Occipital lobe (tissue), 2 donors: ENCODE measurements around the gene LCN12. TPM values are rescaled to one million over a fixed set of nuclear protein-coding genes. Genes with fewer than 3 reads are reported as not detected.

Experiments
- DNase-seq: peaks from one replicate; lab custom pipeline; 2025; lab: John Stamatoyannopoulos, UW
- total RNA-seq: library from RNA; depleted of rRNA; stranded (reverse); fragments of >200 nt; gene quantifications from one replicate; pipeline ENCODE4 v1.2.3, GENCODE V29; 2014

The LCN12 gene
- total RNA-seq, 1 donor from 2014 or later = not detected

DNA sequence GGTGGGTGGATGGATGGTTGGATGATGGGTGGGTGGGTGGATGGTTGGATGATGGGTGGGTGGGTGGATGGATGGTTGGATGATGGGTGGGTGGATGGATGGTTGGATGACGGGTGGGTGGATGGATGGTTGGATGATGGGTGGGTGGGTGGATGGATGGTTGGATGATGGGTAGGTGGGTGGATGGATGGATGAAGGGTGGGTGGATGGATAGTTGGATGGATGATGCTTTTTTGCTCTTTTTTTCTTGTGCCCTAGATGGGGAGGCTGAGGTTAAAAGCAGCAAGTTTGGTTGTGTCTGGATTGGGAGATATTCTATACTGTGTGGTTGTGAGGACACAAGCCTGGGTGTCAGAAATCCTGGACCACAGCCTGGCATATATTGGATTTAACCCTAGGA is 5.4 kb downstream of the LCN12 start:
- no peak for DNase-seq

DNA sequence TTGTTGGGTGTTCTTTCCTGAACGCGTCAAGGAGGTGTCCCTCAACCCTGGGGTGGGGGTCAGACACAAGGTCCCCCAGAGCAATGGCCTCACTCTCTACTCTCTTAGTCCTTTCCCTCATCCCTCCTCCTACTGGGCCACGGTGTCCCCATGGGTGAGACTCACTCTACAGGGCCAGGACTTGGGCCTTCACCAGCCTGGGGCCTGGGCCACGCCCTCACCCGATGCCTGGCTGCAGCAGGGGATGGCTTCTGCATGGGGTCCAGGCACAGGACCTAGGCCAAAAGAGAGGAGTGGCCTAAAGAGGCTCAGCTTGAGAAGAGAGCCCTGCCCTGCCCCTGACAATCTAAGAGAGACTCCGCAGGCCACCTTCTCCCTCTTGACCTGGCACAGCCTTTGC is 5.8 kb downstream of the LCN12 start:
- no peak for DNase-seq

DNA sequence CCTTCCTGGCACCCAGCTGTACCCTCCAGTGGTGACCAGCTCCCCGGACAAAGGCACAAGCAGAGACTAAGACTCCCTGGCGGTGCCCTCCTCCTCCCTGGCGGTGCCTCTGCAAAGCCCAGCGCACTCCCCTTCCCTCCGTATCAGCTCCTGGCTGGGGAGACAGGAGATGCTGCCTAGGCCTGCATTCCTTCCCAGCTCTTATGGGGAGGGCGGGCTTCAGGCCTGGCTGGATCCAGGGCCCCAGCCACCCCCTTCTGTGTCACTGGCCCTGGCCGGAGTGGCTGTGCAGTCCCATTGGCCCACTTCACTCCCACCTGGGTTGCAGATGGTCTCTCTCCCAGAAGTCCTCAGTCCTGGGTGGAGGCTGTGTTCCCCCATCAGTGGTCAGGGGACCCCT is 6.4 kb downstream of the LCN12 start:
- DNase-seq = no peak

DNA sequence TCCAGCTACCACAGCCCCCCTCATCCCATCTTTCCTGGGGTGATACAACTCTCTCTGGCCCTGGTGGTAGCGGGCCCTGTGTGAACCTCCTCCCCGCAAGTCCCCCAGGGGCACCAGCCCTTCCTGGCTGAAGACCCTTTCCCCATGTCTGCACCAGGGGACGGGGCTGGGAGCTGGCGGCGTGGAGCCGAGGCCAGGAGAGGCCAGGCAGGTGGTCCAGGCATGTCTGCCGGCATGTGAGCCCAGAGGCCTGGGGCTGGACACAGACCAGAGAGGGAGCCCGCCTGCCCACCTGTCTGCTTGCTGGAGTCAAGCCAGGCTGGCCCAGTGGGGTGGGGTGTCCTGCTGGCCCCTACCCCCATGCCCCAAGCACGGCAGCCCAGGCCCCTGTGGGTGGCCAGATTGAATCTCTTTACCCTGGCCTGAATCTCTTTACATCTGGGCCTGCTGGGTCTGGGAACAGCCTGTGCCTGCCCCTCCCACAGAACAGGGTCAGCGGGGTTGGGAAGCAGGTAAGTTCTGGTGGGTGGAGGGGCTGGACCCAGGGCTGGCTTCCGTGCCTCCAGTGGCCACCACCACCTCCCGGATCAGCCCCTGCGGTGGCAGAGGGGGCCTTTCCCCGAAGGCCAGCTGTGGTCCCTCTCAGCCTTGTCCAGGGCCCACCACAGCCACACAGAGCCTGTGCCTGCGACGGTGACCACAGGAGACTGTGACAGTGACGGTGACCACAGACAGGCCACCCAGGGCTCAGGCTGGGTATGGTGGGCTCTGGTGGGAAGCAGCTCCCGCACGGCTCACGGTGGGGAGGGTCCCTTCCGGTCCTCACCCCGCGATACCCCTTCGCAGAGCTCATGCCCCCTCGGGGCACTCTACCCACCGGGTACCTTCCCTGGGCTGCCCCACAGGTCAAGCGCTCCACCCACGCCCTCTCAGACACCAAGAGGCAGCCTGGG is 7.1 kb downstream of the LCN12 start:
- DNase-seq = no peak

DNA sequence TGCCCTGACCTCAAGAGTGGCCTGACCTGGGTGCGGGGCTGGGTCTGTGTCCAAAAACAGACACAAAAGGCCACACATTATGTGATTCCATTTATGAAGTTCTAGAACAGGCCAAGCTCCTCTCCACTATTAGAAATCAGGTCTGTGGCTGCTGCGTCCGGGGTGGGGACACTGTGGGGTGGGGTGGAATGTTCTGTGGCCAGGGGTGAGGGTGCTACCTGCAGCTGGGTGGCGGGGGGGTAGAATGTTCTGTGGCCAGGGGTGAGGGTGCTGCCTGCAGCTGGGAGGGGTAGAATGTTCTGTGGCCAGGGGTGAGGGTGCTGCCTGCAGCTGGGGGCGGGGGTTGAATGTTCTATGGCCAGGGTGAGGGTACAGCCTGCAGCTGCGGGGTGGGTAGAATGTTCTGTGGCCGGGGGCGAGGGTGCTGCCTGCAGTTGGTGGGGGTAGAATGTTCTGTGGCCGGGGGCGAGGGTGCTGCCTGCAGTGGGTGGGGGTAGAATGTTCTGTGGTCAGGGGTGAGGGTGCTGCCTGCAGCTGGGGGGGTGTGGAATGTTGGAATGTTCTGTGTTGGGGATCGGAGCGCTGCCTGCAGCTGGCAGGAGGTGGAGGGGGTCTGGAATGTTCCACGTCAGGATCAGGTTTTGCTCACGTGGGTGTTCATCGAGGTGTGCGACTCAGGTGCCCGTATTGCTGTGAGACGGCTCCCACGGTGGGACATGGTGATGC is 8.3 kb downstream of the LCN12 start:
- no peak for DNase-seq

DNA sequence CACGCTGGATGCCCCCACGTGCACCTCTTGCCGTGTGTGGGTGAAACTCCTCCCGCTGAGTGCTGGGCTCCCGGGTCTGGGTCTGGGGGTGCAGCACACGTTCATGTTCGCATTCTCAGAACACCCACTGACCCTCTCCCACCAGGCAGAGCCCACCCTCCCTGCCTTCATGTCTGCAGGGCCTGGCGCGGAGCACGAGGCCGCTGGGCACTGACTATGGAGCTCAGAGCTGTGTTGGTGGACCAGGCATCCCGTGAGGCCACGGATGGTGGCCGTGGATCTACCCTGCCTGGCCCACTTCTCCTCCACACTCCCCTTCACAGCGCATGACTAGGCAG is 8.8 kb downstream of the LCN12 start:
- no peak for DNase-seq

DNA sequence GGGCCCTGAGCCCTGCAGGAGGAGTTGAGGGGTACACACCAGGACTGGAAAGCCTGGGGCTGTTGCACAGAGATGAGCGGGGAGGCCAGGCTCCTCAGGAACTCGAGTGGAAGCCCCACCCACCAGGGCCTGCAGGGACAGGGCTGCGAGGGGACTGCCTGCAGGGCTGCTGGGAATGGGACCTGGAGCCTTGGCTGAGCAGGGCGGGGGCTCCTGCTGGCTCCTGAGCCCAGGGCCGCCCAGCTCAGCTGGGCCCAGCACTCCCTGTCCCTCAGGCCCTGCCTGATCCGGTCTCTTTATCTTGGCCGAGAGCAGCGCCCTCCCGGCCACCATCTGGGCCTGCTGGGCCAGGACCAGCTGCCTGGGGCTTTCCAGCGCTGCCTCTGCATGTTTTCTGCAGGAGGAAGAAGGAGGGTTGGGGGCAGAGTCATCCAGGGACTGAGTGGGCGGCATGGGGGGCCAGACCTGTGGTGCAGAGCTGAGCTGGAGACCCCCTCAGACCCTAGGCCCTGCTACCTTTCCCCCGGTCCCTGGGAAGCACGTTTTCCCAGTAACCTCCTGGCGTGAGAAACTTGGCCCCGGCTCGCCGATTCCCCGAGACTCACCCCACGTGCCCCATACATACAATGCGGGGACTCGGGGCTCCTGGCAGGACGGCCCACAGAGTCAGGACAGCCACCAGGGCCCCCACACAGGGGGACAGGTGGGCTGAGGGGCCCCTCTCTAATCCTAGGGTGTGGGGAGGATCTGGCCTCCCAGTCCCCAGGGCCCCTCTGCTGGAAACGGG is 9.4 kb downstream of the LCN12 start:
- no peak for DNase-seq

DNA sequence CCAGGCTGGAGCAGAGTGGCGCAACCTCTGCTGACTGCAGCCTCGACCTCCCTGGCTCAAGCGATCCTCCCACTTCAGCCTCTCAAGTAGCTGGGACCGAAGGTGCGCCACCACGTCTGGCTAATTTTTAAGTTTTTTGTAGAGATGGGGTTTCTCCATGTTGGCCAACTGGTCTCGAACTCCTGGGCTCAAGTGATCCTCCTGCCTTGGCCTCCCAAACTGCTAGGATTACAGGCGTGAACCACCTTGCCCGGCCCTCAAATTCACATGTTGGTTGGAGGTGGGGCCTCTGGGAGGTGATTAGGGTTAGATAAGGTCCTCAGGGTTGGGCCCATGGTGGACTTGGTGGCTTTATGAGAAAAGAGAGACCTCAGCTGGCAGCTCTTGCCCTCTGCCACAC is 10.1 kb downstream of the LCN12 start:
- DNase-seq = no peak

DNA sequence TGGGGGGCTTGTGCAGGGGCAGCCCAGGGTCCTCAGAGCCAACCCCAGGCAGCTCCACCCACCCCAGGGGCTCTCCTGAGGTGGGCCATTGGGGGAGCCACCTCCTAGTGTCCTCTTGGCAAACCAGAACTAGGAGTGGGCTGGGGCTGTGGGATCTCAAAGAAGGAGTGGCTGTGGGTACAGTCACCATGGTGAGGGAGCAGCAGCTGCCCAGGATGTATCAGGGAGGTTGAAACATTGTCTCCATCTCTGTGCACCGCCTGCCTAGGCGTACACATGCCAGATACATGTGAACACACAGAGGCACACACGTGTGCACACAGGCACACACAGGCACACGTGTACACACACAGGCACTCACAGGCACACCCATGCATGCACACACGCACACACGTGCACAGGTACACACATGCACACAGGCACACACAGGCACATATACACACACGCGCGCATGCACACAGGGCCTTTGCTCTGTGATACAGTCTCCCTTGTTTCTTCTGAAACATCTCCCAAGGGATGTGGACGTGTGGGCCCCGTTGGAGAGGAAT is 10.7 kb downstream of the LCN12 start:
- DNase-seq = no peak

DNA sequence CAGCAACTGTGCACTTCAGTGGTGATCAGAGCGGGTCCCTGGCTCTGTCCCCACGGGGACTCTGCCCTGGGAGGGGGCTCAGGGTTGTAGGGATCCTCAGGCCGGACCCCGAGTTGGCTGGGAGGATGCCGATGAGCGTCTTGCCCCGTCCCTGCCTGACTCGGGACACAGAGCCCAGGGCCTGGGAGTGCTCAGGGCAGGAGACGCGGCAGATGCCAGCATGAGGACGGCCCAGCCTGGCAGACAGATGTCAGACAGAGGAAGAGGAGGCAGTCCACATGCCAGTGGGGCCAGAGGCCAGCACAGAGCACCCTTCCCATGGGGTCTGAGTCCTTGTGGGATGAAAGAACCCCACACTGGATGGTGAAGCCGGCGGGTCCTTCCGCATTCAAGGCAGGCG is 11.3 kb downstream of the LCN12 start:
- no peak for DNase-seq

DNA sequence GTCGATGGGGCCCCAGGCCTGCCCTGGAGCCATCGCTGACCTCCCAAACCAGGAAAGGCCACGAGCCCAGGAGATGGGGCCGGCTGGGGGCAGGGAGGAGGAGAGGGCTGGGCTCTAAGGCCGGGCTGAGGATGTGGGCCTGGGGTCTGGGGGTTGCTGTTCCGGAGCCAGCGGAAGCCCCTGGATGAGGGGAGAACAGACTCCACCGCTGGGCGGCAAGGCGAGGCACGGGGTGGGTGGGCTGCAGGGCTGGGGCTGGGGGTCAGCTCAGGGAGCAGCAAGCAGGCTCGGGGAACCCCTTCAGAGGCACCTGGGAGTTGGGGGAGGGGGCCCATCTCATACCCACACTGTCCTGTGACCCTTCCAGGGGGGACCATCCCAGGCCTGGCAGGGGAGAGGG is 11.7 kb downstream of the LCN12 start:
- DNase-seq = no peak

DNA sequence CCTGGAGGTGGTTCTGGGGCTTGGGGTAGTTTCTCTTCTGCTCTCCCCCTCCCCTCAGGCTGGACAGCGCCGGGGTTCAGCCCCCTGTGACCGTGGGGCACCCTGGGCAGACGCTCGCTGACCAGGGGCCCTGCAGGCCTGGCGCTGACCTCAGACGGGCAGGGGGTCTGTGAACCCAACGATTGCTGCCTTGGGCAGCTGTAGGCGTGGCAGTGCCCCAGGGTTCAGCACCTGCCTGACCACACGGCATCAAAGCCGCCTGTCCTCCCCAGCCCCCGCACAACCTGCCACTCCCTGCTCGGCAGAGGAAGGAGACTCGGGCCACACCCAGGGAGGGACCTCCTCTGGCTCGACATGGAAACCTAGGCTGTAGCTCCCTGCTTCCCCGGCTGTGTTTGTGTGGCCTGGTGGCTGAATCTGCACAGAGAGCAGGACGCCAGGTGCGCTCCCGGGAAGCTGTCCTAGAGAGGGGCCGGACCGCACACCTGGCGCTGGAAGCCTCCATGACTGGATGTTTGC is 12.2 kb downstream of the LCN12 start:
- DNase-seq = no peak

DNA sequence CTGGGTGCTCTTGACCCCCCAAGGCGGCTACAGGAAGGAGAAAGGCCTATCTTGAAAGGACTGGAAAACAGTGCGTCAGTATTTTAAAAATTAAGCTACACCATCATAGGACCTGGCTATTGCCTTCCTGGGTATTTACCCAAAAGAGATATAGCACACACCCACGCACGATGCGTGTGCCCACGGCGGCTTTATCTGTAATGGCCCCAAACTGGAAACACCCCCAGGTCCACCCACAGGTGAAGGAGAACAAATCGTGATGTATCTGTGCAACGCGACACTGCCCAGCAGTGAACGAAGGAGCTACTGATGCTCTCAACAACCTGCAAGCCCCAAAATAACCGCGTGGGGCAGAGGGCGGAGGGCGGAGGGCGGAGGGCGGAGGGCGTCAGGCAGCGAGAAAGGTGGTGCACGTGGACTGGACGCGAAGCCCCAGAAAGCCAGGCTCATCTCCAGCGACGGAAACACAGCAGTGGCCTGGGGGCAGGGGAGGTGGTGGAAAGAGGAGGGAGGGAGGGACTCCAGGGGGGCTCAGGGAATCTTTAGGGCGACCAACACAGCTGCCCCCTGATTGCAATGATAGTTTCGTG is 12.9 kb downstream of the LCN12 start:
- DNase-seq = no peak

DNA sequence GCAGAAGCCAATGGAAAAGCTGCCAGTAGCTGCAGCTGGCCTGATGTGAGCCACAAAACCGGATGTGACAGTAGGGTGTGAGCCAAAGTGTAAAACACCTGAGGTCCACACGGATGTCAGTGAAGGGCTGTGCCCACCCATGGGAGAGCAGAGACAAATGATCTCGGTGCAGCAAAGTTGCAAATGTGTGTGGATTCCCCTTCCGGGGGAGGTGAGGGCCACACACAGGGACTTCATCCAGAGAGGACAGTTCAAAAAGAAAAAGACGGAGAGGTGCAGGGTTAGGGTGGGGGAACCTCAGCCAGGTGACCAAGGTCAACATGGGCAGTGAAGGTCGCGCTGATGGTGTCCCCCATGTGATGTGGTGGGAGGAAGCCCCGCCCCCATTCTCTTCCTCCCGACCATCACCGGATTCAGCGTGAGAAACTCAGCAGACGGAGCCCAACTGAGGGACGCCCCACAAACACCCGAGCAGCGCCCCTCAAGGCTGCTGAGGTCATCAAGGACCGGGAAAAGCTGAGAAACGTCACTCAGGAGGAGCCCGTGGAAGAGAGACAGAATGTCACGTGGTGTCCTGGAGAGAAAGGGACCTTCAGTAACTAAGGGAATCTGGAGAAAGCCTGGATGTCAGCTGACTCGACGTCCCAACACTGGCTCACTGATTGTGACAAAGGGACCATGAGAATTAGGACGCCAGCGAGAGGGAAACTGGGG is 13.9 kb downstream of the LCN12 start:
- peak; percentile 27 for DNase-seq

DNA sequence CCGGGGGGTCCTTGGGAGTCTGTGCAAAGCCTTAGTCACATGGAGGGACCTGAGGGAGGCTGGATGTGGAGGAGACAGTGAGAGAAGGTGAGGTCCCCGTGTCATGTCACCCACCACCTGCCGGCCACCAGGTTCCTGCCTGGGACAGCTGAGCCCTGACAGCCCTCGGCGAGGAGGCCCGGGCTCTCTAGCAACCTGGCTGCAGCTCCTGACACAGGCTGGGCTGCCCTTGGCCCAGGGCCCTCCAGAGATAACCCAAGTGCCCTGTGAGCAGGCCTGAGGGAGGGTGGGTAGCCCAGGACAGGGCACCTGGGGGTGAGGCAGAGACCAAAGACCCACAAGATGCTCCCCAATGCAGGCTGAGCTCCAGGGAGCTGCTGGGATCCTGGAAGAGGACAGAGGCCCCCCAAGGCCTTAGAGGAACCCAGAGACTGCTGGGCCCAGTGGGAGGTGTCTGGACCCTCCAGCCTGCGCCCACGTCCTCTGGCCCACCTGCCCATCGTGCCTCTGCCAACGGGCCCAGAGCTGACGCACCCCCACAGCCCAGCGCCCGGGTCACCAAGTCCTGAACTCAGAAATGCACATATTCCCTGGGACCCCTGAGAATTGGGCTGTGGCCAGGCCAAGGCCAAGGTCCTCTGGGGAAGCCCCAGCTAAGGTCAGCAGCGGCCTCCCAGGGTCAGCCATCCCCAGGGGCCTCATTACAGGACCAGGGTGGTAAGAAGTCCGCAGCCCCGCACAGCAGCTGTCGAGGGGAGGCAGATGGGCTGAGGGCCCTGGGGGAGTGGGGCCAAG is 16.5 kb downstream of the LCN12 start:
- no peak for DNase-seq

DNA sequence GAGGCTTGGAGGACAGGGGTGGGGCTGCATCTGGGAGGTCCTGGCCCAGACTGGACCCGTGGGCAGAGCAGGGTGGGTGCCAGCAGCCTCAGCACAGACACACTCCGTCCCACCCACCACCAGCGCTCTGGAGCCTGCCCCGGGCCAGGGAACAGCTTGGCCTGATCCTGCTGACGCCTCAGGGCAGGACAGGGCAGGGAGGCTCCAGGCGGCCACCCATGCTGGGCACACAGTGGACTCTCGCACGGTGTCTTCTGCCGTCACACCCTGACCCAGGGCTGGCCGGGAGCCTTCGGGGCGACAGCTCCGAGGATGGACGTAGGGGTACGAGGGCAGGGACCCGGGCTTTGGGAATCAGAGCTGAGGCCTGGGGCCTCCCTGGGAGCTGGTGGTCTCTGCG is 17.1 kb downstream of the LCN12 start:
- no peak for DNase-seq

DNA sequence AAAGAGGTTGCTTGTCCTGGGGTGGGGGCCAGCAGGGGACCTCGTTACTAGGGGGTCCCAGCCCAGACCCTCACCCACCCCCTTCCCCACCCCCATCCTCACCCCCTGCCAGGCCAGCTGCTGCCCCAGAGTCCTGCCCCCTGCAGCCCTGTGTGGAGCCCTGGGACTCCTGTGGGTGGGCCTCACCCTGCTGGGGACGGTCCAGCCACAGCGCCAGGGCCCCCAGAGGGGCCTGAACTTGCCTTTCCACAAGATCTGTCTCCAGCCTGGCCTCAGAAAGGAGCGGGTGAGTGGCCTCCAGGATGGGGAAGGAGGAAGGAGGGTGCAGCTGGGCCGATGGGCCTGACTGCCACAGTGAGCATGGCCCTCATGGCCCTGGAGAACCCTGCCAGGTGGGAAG is 17.7 kb downstream of the LCN12 start:
- no peak for DNase-seq

DNA sequence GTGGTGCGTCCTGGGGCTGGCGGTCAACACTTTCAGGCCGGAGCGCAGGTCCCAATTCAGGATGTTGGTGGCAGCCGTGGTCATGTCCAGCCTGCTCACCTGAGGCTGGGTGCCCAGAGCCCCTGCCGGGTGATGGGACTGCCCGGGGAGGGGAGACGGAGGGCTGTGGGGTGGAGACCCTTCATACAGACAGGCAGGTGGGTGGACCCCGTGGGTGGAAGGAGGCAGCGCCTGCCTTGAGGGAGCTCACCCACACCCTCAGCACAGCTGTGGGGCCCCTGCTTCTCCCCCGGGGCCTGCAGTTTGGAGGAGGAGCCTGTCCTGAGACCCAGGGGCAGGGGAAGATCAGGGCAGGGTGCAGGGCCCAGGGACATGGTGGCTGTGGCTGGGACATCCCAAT is 18.3 kb downstream of the LCN12 start:
- no peak for DNase-seq

DNA sequence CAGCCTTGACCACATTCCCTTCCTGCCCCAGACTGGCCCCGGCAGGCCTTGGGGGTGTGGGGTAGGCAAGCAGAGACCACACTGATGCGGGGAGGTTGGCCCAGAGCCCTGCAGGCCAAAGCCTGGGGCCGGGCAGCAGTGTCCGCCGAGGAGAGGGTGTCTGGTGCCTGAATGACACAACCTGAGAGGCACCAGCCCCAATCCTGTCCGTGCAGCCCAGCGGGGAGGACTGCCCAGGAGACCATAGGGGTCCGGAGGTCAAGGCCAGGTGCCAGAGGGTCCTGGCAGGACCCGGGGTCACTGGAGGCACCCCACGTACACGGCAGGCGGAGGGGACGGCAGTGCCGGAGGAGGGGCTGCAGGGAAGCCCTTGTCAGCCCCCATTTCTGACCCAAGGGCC is 19.7 kb downstream of the LCN12 start:
- DNase-seq = no peak

DNA sequence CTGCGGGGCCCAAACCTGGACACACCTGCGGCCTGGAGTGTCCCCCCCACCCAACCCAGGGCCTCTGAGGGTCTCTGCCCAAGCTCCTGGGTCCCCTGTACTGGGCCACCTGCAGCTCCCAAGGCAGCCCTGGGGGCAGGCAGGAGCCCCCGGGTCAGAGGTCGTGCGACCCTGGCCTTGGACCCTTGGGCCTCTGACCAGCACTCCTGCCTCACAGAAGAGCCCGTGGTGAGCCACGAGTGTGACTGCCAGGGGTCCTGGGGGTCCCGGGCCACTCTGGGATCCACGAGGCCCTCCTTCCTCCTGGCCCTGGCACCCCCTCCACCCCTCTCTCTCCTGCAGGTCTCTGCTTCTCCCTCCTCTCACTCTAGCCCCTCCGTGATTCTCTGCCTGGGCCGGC is 20.3 kb downstream of the LCN12 start:
- DNase-seq = no peak
